Measurements from ENCODE around the gene ISLR.

- no peak for TF ChIP-seq CTCF (conservative IDR thresholded peaks at IDR 0.05)
- TF ChIP-seq EZH2 (IDR thresholded peaks at IDR 0.05; ENCODE audit: low read depth), result no peak
These were observed 14.7 kb downstream of the ISLR start for GRCh38 chr15:74188216-74188615.

Data from PC-9 (cell line).